Putamen (tissue), 1 donor: ENCODE data around the gene RIC8B.

Experiments
- DNase-seq: peaks from one replicate; pipeline ENCODE4 v3.0.0-alpha.2; 2016; ENCODE audit warnings: low spot score

RIC8B gene

GRCh38 chr12:106758349-106759110 is 16.0 kb upstream of the RIC8B start:
- DNase-seq, result no peak

GRCh38 chr12:106759526-106760183 is 14.8 kb upstream of the RIC8B start:
- no peak for DNase-seq

- no peak for DNase-seq
Measured at GRCh38 chr12:106760184-106760531, 14.3 kb upstream of the RIC8B start.

- DNase-seq, result no peak
Measured at GRCh38 chr12:106764220-106764619, 10.3 kb upstream of the RIC8B start.

GRCh38 chr12:106764738-106765137 is 9.7 kb upstream of the RIC8B start:
- DNase-seq, result no peak

- DNase-seq, result peak; percentile 82
Measured at GRCh38 chr12:106766393-106766826, 8.1 kb upstream of the RIC8B start.

GRCh38 chr12:106767206-106767605 is 7.3 kb upstream of the RIC8B start:
- no peak for DNase-seq

- DNase-seq, result no peak
Measured at GRCh38 chr12:106767954-106768822, 6.3 kb upstream of the RIC8B start.

- DNase-seq, result no peak
Measured at GRCh38 chr12:106769078-106769477, 5.4 kb upstream of the RIC8B start.

GRCh38 chr12:106769546-106769945 is 4.9 kb upstream of the RIC8B start:
- DNase-seq, result no peak

GRCh38 chr12:106771425-106771824 is 3.1 kb upstream of the RIC8B start:
- no peak for DNase-seq

GRCh38 chr12:106773286-106774004 is 1.0 kb upstream of the RIC8B start:
- no peak for DNase-seq

- no peak for DNase-seq
Measured at GRCh38 chr12:106774808-106775524, 484 bp downstream of the RIC8B start.

- no peak for DNase-seq
Measured at GRCh38 chr12:106776897-106777296, 2.4 kb downstream of the RIC8B start.

- no peak for DNase-seq
Measured at GRCh38 chr12:106780010-106780631, 5.6 kb downstream of the RIC8B start.

GRCh38 chr12:106782619-106783018 is 8.1 kb downstream of the RIC8B start:
- DNase-seq, result no peak

GRCh38 chr12:106783515-106783914 is 9.0 kb downstream of the RIC8B start:
- no peak for DNase-seq

GRCh38 chr12:106790020-106790419 is 15.5 kb downstream of the RIC8B start:
- no peak for DNase-seq

GRCh38 chr12:106791531-106791930 is 17.0 kb downstream of the RIC8B start:
- no peak for DNase-seq

GRCh38 chr12:106794369-106794768 is 19.9 kb downstream of the RIC8B start:
- no peak for DNase-seq

GRCh38 chr12:106801167-106801708 is 26.8 kb downstream of the RIC8B start:
- DNase-seq, result no peak
